GM18867 (cell line): ENCODE results near the gene VWA7.

Experiments used
- ATAC-seq: cut with Tn5 transposase; IDR thresholded peaks from one replicate; pipeline ENCODE4 v1.9.1; 2021; ENCODE audit warnings: mild to moderate bottlenecking, moderate library complexity; ENCODE audit not compliant: unreplicated experiment

Gene VWA7

GRCh38 chr6:31732029-31732428, 45.1 kb downstream of the VWA7 start:
- ATAC-seq: no peak

- no peak for ATAC-seq
Measured at GRCh38 chr6:31730631-31731086, 46.5 kb downstream of the VWA7 start.

GRCh38 chr6:31729979-31730630, 47.0 kb downstream of the VWA7 start:
- ATAC-seq: peak; percentile 35

GRCh38 chr6:31729515-31729978, 47.6 kb downstream of the VWA7 start:
- peak; percentile 35 for ATAC-seq

GRCh38 chr6:31728767-31729514, 48.2 kb downstream of the VWA7 start, which contains the start of gene DDAH2:
DDAH2 (minus strand) TSS chr6:31729299; CDS start chr6:31729161, 138 bp downstream.
- ATAC-seq: no peak

- no peak for ATAC-seq
Measured at GRCh38 chr6:31727717-31728671, 49.1 kb downstream of the VWA7 start.

GRCh38 chr6:31727034-31727716, 50.0 kb downstream of the VWA7 start:
- ATAC-seq: peak; percentile 55

GRCh38 chr6:31725502-31726350, 51.4 kb downstream of the VWA7 start:
- no peak for ATAC-seq

- no peak for ATAC-seq
Measured at GRCh38 chr6:31723980-31724691, 53.0 kb downstream of the VWA7 start.

- no peak for ATAC-seq
Measured at GRCh38 chr6:31723245-31723979, 53.7 kb downstream of the VWA7 start, which contains the start of gene MPIG6B. MPIG6B (plus strand) TSS chr6:31723373; CDS start chr6:31723384, 11 bp downstream.

- no peak for ATAC-seq
Measured at GRCh38 chr6:31722173-31722572, 55.0 kb downstream of the VWA7 start.

GRCh38 chr6:31721351-31722020, 55.6 kb downstream of the VWA7 start, which contains the start of gene LY6G6C:
LY6G6C (minus strand) TSS chr6:31721746; CDS start chr6:31721679, 67 bp downstream.
- no peak for ATAC-seq

GRCh38 chr6:31720196-31720770, 56.8 kb downstream of the VWA7 start:
- ATAC-seq: no peak

- no peak for ATAC-seq
Measured at GRCh38 chr6:31719001-31719400, 58.1 kb downstream of the VWA7 start.

GRCh38 chr6:31718265-31718664, 58.9 kb downstream of the VWA7 start:
- no peak for ATAC-seq

GRCh38 chr6:31717499-31718222, 59.5 kb downstream of the VWA7 start:
- ATAC-seq: no peak
